G401.6 (cell line): ENCODE results near the gene PCNT.
"Not testable (repeated sequence)": the region's sequence is repeated elsewhere in the genome, so short reads cannot be mapped to it uniquely, and the experiment has no call there.

Source experiments
- FAIRE-seq: peaks from 2 replicates; lab custom pipeline; 2012; peaks lifted over from hg19 to GRCh38; lab: Jason Lieb, UNC

Gene PCNT

DNA sequence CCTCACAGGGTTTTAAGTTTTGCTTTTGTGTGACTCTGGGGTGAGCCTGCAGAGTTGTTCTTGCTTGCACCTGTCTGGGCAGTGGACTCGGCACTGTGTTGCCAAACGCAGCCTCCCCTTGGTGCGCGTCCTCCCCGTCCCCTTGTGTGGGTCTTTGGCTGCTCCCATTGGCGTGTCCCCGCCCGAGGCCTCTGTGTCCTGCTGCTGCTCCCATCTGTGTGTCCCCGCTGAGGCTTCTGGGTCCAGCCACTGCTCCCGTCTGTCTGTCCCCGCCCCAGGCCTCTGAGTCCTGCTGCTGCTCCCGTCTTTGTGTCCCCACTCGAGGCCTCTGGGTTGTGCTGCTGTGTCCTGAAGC lies 62.8 kb downstream of the PCNT start:
- FAIRE-seq = no peak

DNA sequence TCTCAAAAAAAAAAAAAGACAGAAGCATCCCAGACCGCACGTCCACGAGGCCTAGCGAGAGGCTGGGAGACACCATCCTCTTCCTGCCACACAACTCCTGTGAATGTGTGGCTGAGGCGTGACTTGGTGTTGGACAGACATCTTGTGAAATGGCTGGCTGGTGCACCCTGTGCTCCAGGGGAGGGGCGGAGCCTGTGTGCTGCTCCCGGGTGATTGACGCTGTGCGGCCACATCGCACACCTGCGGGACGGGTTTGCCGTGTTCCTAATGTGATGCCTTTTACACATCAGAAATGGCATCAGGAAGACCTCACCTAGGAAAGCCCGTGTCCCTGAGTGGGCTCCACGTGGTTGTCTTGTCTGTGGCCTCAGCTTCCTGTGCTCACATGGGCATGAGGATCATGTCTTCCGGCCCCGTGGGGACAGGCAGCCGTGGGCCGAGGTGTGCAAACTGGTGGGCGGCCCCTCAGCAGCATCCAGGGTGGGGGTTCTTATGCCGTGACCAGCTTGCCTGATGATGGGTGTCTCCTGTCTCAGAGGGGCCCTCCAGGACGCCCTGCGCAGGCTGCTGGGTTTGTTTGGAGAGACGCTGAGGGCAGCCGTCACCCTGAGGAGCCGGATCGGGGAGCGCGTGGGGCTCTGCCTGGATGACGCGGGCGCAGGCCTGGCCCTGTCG lies 64.4 kb downstream of the PCNT start:
- no peak for FAIRE-seq

DNA sequence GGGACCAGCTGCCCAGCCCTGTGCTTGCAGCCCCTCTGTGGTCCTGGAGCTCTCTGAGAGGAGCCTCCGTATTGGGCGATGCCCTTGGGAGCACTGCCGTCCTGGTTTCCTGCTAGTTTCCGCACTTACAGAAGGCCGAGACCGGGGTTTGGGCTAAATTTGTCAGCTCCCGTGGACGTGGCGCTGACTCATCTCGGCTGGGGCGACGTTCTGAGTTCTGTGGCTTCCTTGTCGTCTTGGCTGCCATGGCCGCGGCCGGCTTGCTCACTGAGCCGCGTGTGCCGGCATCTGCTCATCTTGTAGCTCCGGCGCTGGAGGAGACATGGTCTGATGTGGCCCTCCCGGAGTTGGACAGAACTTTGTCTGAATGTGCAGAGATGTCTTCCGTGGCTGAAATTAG lies 64.9 kb downstream of the PCNT start:
- no peak for FAIRE-seq

DNA sequence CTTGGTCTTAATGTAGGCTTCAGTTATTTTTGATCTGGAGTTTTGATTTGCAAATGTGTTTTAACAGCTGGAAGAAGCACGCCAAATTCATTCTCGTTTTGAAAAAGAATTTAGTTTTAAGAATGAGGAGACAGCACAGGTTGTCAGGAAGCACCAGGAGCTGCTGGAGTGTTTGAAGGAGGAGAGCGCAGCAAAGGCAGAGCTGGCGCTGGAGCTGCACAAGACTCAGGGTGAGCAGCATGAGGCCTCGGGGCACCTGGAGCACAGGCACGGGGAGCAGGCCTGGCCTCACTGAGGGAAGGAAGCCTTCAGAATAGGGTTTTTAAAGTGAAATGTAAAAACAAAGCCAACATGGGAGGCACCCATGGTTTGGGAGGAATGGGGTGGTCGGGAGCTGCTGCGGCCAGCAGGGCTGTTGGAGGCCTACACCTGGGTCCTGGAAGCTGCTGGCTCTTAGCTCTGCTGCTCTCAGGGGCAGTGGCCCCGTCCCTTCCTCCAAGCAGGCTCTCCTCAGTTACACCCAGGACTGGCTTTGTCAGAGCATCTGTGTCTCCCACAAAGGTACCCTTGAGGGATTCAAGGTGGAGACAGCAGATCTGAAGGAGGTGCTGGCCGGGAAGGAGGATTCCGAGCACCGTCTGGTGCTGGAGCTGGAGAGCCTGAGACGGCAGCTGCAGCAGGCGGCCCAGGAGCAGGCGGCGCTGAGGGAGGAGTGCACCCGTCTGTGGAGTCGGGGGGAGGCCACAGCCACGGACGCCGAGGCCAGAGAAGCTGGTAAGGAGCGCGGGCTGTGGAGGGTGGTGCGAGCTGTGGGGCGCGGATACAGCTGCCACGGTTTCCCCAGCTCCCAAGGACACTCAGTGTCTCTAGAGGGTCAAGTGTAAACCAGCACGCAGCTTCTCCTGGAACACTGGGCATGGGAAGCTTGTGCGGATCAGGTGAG lies 66.9 kb downstream of the PCNT start:
- FAIRE-seq = no peak

- FAIRE-seq = no peak
Measured at GRCh38 chr21:46391773-46392172, 67.8 kb downstream of the PCNT start.

- FAIRE-seq = no peak
Measured at GRCh38 chr21:46392921-46393320, 69.0 kb downstream of the PCNT start.

DNA sequence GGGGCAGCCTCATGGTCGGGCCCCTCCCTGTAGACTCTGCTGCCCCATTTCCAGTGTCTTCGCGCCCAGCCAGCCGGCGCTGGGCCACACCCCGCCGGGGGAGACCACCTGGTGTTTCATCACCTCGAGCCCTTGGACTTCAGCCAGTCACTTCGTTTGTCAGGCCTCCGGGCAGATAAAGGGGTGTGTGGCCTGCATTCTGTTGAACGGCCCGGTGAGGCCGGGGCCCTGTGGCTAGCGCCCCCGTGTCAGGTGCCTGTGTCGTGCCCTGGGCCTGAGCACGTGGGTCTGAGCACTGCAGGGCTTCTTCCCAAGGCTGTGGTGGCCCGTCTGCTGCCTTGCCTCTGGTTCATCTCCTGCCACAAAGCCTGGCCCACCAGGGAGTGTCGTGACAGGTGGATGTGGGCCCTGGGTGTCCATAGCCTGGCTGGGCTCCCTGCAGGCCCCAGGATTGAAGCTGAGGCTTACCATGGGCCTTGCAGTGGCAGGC lies 69.5 kb downstream of the PCNT start:
- FAIRE-seq = no peak

DNA sequence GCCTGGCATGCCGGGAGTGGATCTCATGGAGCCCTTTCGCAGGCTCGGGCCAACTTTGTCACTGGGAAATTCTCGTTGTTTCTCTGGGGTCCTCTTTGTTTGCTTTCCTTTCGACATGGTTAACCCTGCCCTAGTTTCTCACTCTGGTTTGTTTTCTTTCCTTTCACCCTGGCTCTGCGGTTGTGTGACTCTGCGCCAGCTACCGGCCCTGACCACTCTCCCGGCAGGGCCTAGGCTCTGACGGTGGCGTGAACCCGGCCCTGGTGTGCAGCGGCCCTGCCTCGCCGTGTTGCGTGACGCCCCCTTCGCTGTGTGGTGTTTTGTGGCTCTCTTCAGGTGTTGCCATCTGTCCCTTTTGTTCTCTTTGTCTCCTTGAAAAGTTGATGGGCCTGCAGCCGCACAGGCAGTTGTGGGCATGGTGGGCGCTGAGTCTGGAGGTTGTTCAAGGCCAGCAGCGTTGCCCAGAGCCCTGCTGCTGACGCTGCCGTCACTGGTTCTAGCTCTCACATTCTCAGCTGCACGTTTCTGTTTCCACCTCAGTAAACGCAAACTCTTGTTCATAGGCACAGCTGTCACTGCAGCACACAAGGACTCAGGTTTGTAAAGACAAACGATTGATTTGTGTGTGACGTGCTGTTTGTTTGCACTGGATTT lies 70.1 kb downstream of the PCNT start:
- no peak for FAIRE-seq

DNA sequence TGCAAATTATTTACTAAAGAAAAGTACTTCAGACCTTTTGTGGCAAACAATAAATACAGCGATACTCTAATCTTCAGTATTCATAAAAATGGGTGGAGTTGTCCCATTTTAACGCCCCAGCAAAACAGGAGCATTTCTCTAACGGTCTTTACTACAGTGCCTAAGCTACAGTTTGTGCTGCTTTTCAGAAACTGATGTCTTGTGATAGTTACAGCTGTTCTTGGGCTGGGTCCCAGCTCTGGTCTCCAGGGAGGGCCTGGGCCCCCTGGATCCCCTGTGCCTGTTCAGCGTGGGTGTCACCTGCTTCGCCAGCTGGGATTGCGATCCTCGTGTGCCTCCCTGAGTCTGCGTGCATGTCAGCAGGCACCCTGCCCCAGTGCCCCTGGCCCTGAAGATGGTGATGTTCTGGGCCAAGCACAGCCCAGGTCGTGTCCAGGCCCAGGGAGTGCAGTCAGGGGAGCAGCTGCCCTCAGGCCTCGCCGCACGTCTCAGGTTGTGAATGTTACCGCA lies 70.7 kb downstream of the PCNT start:
- no peak for FAIRE-seq

DNA sequence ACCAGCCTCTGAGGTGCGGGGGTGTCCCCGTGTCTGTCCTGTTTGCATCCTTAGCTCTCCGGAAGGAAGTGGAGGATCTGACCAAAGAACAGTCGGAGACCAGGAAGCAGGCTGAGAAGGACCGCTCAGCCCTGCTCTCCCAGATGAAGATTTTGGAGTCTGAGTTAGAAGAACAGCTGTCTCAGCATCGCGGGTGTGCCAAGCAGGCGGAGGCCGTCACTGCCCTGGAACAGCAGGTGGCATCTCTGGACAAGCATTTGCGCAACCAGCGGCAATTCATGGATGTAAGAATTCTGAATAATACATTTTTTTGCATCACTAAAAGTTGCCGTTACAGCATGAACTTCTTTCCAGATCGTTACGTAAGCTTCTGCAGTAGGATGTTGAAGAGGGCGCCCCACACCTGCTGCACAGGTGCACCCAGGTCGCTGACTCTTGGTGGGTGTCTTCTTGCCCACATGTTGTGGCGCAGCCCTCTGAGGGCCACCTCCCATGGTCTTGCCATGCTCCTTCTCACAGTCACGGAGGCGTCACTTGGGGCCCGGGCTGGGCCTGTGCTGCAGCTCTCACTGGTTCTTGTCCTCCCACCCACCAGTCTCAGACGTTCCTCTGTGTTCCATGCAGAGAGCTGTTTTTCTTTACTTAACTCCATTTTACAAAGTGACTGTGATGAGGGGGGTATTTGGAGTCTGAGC lies 73.4 kb downstream of the PCNT start:
- no peak for FAIRE-seq

- FAIRE-seq = no peak
Measured at GRCh38 chr21:46397993-46398392, 74.0 kb downstream of the PCNT start.

DNA sequence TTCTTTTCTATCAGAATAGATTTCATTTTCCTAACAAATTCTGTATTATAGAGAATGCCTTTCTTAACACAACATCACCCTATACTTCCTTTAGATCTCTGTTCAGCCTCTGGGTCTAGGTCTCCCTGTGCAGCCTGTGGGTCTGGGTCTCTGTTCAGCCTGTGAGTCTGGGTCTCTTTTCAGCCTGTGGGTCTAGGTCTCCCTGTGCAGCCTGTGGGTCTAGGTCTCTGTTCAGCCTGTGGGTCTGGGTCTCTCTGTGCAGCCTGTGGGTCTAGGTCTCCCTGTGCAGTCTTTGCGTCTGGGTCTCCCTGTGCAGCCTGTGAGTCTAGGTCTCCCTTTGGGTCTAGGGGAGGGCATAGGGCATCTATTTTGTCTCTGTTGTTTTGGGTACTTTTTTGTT lies 75.2 kb downstream of the PCNT start:
- no peak for FAIRE-seq

- no peak for FAIRE-seq
Measured at GRCh38 chr21:46399686-46400085, 75.7 kb downstream of the PCNT start.

GRCh38 chr21:46401186-46401910 lies 77.4 kb downstream of the PCNT start:
- FAIRE-seq = no peak

- no peak for FAIRE-seq
Measured at GRCh38 chr21:46402421-46402820, 78.5 kb downstream of the PCNT start.

DNA sequence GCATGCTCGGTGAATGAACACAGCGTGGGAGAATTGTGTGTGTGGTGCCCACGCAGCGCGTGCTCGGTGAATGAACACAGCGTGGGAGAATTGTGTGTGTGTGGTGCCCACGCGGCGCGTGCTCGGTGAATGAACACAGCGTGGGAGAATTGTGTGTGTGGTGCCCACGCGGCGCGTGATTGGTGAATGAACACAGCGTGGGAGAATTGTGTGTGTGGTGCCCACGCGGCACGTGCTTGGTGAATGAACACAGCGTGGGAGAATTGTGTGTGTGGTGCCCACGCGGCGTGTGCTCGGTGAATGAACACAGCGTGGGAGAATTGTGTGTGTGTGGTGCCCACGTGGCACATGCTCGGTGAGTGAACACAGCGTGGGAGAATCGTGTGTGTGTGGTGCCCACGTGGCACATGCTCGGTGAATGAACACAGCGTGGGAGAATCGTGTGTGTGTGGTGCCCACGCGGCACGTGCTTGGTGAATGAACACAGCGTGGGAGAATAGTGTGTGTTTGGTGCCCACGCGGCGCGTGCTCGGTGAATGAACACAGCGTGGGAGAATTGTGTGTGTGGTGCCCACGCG lies 79.4 kb downstream of the PCNT start:
- FAIRE-seq = not testable (repeated sequence)

DNA sequence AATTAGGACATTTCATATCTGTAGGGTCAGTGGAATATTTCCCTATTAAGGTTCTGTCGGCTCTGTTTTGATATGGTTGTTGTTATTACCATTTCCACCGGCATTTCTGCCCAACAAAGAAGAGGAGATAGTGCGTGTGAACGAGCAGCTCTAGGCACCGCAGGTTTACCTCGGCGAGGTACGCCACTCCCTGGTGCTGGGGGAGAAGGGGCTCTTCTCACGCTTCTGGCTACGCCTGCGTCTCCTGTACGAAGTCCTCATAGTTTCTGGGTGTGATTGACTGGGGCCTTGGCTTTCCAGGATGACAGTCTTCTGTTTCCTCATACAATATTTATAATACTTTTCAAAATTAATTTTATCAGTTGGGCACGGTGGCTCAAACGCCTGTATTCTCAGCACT lies 80.3 kb downstream of the PCNT start:
- FAIRE-seq = no peak

- no peak for FAIRE-seq
Measured at GRCh38 chr21:46406001-46406400, 82.0 kb downstream of the PCNT start.

- no peak for FAIRE-seq
Measured at GRCh38 chr21:46409641-46410406, 85.9 kb downstream of the PCNT start.

DNA sequence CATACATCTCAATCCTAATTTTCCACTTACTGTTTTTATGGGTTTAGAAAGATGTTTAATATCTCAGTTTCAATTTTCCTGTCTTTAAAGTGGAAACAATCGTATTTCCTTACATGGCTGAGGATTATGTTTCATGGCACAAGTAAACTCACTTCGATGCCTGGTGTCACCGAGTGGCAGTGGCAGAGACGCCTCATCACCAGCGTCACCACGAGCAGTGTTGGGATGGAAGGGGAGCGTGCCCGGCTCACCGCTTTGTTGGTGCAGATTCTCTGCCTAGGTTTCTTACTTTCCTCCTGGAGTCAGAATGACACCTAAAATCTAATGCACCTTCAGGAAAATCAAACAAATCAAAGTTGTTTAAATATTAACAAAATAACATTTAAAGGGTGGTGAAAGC lies 86.6 kb downstream of the PCNT start:
- FAIRE-seq = no peak
